ENCODE data around the gene G2E3.

G2E3 gene

GRCh38 chr14:30655124-30655523 lies 96.2 kb downstream of the G2E3 start:
- no peak overlapping the region for H3K4me3 ChIP-seq (ENCODE audit: low read depth, low read length)
- DNase-seq (ENCODE audit: low read depth), result no peak
- TF ChIP-seq CTCF (IDR thresholded peaks at IDR 0.05; ENCODE audit: low read depth, low read length, missing control alignments), result no peak

- TF ChIP-seq CTCF (IDR thresholded peaks at IDR 0.05; ENCODE audit: low read depth, low read length, missing control alignments), result no peak
- no peak overlapping the region for H3K4me3 ChIP-seq (ENCODE audit: low read depth, low read length)
- DNase-seq (ENCODE audit: low read depth), result no peak
These were observed 96.7 kb downstream of the G2E3 start for GRCh38 chr14:30655658-30656057.

GRCh38 chr14:30656190-30656632 lies 97.3 kb downstream of the G2E3 start:
- peak; percentile 71 for TF ChIP-seq CTCF (IDR thresholded peaks at IDR 0.05; ENCODE audit: low read depth, low read length, missing control alignments)
- H3K4me3 ChIP-seq (ENCODE audit: low read depth, low read length), result no peak overlapping the region
- DNase-seq (ENCODE audit: low read depth), result peak; percentile 2

GRCh38 chr14:30657050-30657449 lies 98.1 kb downstream of the G2E3 start:
- H3K4me3 ChIP-seq (ENCODE audit: low read depth, low read length), result no peak overlapping the region
- no peak for TF ChIP-seq CTCF (IDR thresholded peaks at IDR 0.05; ENCODE audit: low read depth, low read length, missing control alignments)

GRCh38 chr14:30657606-30658163 lies 98.7 kb downstream of the G2E3 start:
- no peak for DNase-seq (ENCODE audit: low read depth)
- peak; percentile 11 for TF ChIP-seq CTCF (IDR thresholded peaks at IDR 0.05; ENCODE audit: low read depth, low read length, missing control alignments)
- no peak overlapping the region for H3K4me3 ChIP-seq (ENCODE audit: low read depth, low read length)

More at GRCh38 chr14:30657050-30657449, 98.1 kb downstream of the G2E3 start:
- DNase-seq (ENCODE audit: low read depth), result no peak

GRCh38 chr14:30658645-30659044 lies 99.7 kb downstream of the G2E3 start:
- H3K4me3 ChIP-seq (ENCODE audit: low read depth, low read length), result no peak overlapping the region
- TF ChIP-seq CTCF (IDR thresholded peaks at IDR 0.05; ENCODE audit: low read depth, low read length, missing control alignments), result no peak
- DNase-seq (ENCODE audit: low read depth), result no peak

GRCh38 chr14:30669594-30669993 lies 110.6 kb downstream of the G2E3 start:
- H3K4me3 ChIP-seq (ENCODE audit: low read depth, low read length), result no peak overlapping the region

More at GRCh38 chr14:30669594-30669993, 110.6 kb downstream of the G2E3 start:
- DNase-seq (ENCODE audit: low read depth), result no peak
- TF ChIP-seq CTCF (IDR thresholded peaks at IDR 0.05; ENCODE audit: low read depth, low read length, missing control alignments), result no peak

All from GM12864 (cell line).